Keratinocyte (primary cell): ENCODE data around the gene TUBB.

ENCODE experiments used
- EZH2 ChIP-seq: IDR thresholded peaks from one replicate; pipeline ENCODE4 v1.6.1; 2012; ENCODE audit warnings: inconsistent platforms, mild to moderate bottlenecking, low read length, moderate library complexity
- TF ChIP-seq, protein P1 (sequence below), 3 experiments: IDR thresholded peaks in 1 of 3; conservative IDR thresholded peaks in 1 of 3; optimal IDR thresholded peaks in 1 of 3; 2 replicates in 2 of 3; 3 replicates in 1 of 3; pipeline versions ENCODE3 to v1.5.1; 2011; ENCODE audit warnings: low read length in 3 of 3, mild to moderate bottlenecking in 3 of 3, moderate library complexity in 2 of 3, control low read depth in 1 of 3, inconsistent platforms in 1 of 3; ENCODE audit not compliant: insufficient read depth in 2 of 3; ENCODE audit errors: extremely low read depth in 1 of 3

DNA sequence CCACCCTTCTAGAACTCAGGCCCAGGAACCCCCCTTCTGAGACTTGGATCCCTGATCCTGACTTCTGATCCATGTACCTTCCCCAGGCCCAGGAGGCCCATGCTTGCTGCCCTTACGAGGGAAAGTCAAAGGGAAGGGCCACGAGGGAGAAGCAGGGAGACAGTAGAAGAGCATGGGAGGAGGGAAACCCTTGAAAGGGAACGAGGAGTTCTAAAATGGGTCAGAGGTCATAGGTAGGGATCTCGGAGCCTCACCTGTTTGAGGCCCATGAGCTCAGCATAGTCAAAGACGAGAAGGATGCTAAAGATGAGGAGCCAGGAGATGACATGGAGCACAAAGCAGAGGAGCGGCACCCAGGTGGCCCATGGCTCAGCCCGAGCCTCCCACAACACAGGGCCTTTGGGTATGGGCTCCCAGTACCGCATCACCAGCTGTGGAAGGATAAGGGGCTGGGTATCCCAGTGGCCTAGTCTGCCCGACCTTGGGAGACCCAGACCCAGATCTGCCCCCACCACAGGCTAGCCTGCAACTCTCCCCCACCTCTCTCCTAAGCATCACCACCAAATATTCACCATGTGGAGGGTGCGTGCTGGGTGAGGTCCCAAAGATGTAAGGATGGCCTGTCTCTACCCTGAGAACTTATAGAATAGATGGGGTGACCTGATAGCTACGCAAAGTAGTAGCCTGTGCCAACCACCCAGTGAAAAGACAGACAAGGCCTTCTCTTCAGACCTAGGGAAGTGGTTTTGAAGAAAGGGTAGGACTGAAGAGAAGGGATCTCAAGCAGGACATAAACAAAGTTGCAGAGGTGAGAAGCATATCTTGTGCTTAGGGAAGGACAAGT lies 30.9 kb upstream of the TUBB start:
- TF ChIP-seq, protein P1, sequence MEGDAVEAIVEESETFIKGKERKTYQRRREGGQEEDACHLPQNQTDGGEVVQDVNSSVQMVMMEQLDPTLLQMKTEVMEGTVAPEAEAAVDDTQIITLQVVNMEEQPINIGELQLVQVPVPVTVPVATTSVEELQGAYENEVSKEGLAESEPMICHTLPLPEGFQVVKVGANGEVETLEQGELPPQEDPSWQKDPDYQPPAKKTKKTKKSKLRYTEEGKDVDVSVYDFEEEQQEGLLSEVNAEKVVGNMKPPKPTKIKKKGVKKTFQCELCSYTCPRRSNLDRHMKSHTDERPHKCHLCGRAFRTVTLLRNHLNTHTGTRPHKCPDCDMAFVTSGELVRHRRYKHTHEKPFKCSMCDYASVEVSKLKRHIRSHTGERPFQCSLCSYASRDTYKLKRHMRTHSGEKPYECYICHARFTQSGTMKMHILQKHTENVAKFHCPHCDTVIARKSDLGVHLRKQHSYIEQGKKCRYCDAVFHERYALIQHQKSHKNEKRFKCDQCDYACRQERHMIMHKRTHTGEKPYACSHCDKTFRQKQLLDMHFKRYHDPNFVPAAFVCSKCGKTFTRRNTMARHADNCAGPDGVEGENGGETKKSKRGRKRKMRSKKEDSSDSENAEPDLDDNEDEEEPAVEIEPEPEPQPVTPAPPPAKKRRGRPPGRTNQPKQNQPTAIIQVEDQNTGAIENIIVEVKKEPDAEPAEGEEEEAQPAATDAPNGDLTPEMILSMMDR (optimal IDR thresholded peaks at IDR 0.05 in 1 of 3, IDR thresholded peaks at IDR 0.05 in 1 of 3, conservative IDR thresholded peaks at IDR 0.05 in 1 of 3; ENCODE audit: extremely low read depth in 1 of 3, insufficient read depth in 2 of 3, low read length in 3 of 3), result no peak
- no peak for TF ChIP-seq EZH2
